Gastrocnemius medialis (tissue), 4 donors: ENCODE results near the gene FAM107A. TPM values are rescaled to one million over a fixed set of nuclear protein-coding genes. Genes with fewer than 3 reads are reported as not detected.

Experiments
- ATAC-seq, 2 donors: fragments of 150-250 bp; one replicate each; pipeline ENCODE4 v1.9.1; 2016
- DNase-seq, 2 donors: peaks; one replicate each; pipeline ENCODE4 v3.0.0-alpha.2; 2019
- H3K27ac ChIP-seq, 4 donors: fragments of 200-600 bp; sonication (generic); 1 replicate in 1 of 4; 2 replicates in 3 of 4; pipeline ENCODE4 v1.5.1; 2016 to 2018; ENCODE audit warnings: mild to moderate bottlenecking in 2 of 4, moderate library complexity in 1 of 4
- H3K27me3 ChIP-seq, 3 donors: fragments of 200-600 bp; sonication (generic) in 2 of 3; 1 replicate in 1 of 3; 2 replicates in 2 of 3; pipeline versions ENCODE4 v1.5.1 to v1.6.0; 2016 to 2019; ENCODE audit warnings: mild to moderate bottlenecking in 1 of 3, moderate library complexity in 1 of 3
- H3K36me3 ChIP-seq, 2 donors: fragments of 200-600 bp; sonication (generic) in 1 of 2; one replicate each; pipeline ENCODE4 v1.5.1; 2017 to 2018
- H3K4me1 ChIP-seq, 2 donors: fragments of 200-600 bp; sonication (generic) in 1 of 2; one replicate each; pipeline ENCODE4 v1.5.1; 2016 to 2017; ENCODE audit warnings: mild to moderate bottlenecking in 2 of 2
- H3K4me3 ChIP-seq, 4 donors: fragments of 200-600 bp; sonication (generic) in 3 of 4; 1 replicate in 1 of 4; 2 replicates in 3 of 4; pipeline ENCODE4 v1.5.1; 2016 to 2019; ENCODE audit warnings: mild to moderate bottlenecking in 2 of 4
- H3K9me3 ChIP-seq, 3 donors: fragments of 200-600 bp; sonication (generic) in 2 of 3; 1 replicate in 1 of 3; 2 replicates in 2 of 3; pipeline ENCODE4 v1.5.1; 2016 to 2019
- CTCF ChIP-seq, 5 experiments: fragments of 450-650 bp in 3 of 5; fragments of 200-600 bp in 2 of 5; sonication (generic) in 2 of 5; IDR thresholded peaks in 4 of 5; conservative IDR thresholded peaks in 1 of 5; 1 replicate in 4 of 5; 2 replicates in 1 of 5; pipeline ENCODE4 v1.5.1; 2016 to 2019; ENCODE audit warnings: antibody characterized with exemption in 5 of 5, mild to moderate bottlenecking in 3 of 5, moderate library complexity in 3 of 5
- POLR2A ChIP-seq, 2 donors: fragments of 450-650 bp; IDR thresholded peaks; one replicate each; pipeline ENCODE4 v1.6.1; 2017; ENCODE audit warnings: antibody characterized with exemption in 2 of 2, mild to moderate bottlenecking in 2 of 2, moderate library complexity in 2 of 2
- in situ Hi-C, 4 donors: fragments of 200-750 bp; cut with MboI; loops; one replicate each; pipeline versions ENCODE4 v1.15.0 to v1.8.0; 2017; ENCODE audit warnings: low sequenced_read_pairs in 4 of 4
- intact Hi-C: fragments of 100-400 bp; cut with DNase I; formaldehyde crosslinking; loops from one replicate; pipeline ENCODE4 v1.15.1; 2023; ENCODE audit warnings: low total_unique reads
- total RNA-seq, 4 donors: library from RNA; depleted of rRNA; stranded (reverse); fragments of >200 nt; gene quantifications; one replicate each; pipeline versions ENCODE4 v1.1.0 to v1.2.3, GENCODE V29; 2016

FAM107A gene
- total RNA-seq, 4 donors from 2014 or later = 21.1 to 28.5 (median 27.6) TPM

- ATAC-seq (no peak), DNase-seq (no peak)
- no peak for TF ChIP-seq CTCF (IDR thresholded peaks at IDR 0.05 in 4 of 5, conservative IDR thresholded peaks at IDR 0.05 in 1 of 5)
- no peak for TF ChIP-seq POLR2A (IDR thresholded peaks at IDR 0.05)
- H3K36me3 ChIP-seq = no peaks in the 10 kb centered on the region
- intact Hi-C loops (no loop called here), in situ Hi-C loops (no loop called here)
- H3K27me3 ChIP-seq = no peaks in the 10 kb centered on the region
- H3K4me3 ChIP-seq = no peak overlapping the region
- H3K27ac ChIP-seq = no peak overlapping the region
- no peaks in the 10 kb centered on the region for H3K4me1 ChIP-seq
- H3K9me3 ChIP-seq = no peaks in the 10 kb centered on the region
Measured at GRCh38 chr3:58555203-58555602, 22.0 kb downstream of the FAM107A start.

GRCh38 chr3:58553003-58553402 is 24.2 kb downstream of the FAM107A start:
- Histone ChIP-seq H3K4me3 (no peak overlapping the region), H3K27me3 (no peaks in the 10 kb centered on the region), H3K9me3 (no peaks in the 10 kb centered on the region), H3K36me3 (no peaks in the 10 kb centered on the region), H3K4me1 (no peaks in the 10 kb centered on the region), H3K27ac (no peak overlapping the region)
- no peak for DNase-seq
- TF ChIP-seq CTCF (IDR thresholded peaks at IDR 0.05 in 4 of 5, conservative IDR thresholded peaks at IDR 0.05 in 1 of 5) = no peak
- no peak for TF ChIP-seq POLR2A (IDR thresholded peaks at IDR 0.05)
- intact Hi-C loops (no loop called here), in situ Hi-C loops (no loop called here)
- no peak for ATAC-seq

- intact Hi-C loops (no loop called here), in situ Hi-C loops (no loop called here)
- H3K4me3 ChIP-seq = no peak overlapping the region
- no peak overlapping the region for H3K27ac ChIP-seq
- no peaks in the 10 kb centered on the region for H3K36me3 ChIP-seq
- no peaks in the 10 kb centered on the region for H3K9me3 ChIP-seq
- TF ChIP-seq POLR2A (IDR thresholded peaks at IDR 0.05) (no peak), CTCF (IDR thresholded peaks at IDR 0.05 in 4 of 5, conservative IDR thresholded peaks at IDR 0.05 in 1 of 5) (no peak)
- DNase-seq (no peak), ATAC-seq (no peak)
- H3K27me3 ChIP-seq = no peaks in the 10 kb centered on the region
- no peaks in the 10 kb centered on the region for H3K4me1 ChIP-seq
Measured at GRCh38 chr3:58551636-58552180, 25.5 kb downstream of the FAM107A start.

- Histone ChIP-seq H3K9me3 (no peaks in the 10 kb centered on the region), H3K36me3 (no peaks in the 10 kb centered on the region), H3K27ac (no peak overlapping the region), H3K27me3 (no peaks in the 10 kb centered on the region), H3K4me1 (no peaks in the 10 kb centered on the region), H3K4me3 (no peak overlapping the region)
- TF ChIP-seq POLR2A (IDR thresholded peaks at IDR 0.05) (no peak), CTCF (IDR thresholded peaks at IDR 0.05 in 4 of 5, conservative IDR thresholded peaks at IDR 0.05 in 1 of 5) (no peak)
- intact Hi-C loops (no loop called here), in situ Hi-C loops (loop anchor here in 1 of 4 donors (25.0 kb wide), 1 partner anchor 357 kb away; no protein-coding TSS in a partner anchor)
- ATAC-seq (no peak), DNase-seq (no peak)
Measured at GRCh38 chr3:58544541-58544940, 32.6 kb downstream of the FAM107A start.
